Caco-2 (cell line): Measurements from ENCODE around the gene MRPL12. TPM values are rescaled to one million over a fixed set of nuclear protein-coding genes. Genes with fewer than 3 reads are reported as not detected.
A peak's percentile ranks its signal among the peaks of the same experiment; 100 is the strongest.

Experiments used
- BruUV-seq: library from RNA; stranded (reverse); fragments of 400-500 nt; replicated peaks from 2 replicates; lab custom pipeline; 2021; lab: Mats Ljungman, UMichigan
- CTCF ChIA-PET: fragments of 300-600 bp; sonication (Branson Sonifier 250); formaldehyde crosslinking; loops from one replicate; lab custom pipeline; 2022; ENCODE audit warnings: antibody characterized with exemption; lab: Charles Lee
- POLR2A ChIA-PET: fragments of 300-600 bp; sonication (Branson Sonifier 250); formaldehyde crosslinking; loops from one replicate; lab custom pipeline; 2022; ENCODE audit warnings: antibody characterized with exemption; lab: Charles Lee
- DNase-seq, 2 experiments: peaks; one replicate each; pipeline versions ENCODE4 v3.0.0 to v3.0.0-alpha.2; 2020 to 2022
- H3K27me3 ChIP-seq: replicated peaks from 2 replicates; pipeline ENCODE4 v1.6.0; 2011; ENCODE audit warnings: low read length; ENCODE audit not compliant: control insufficient read depth, insufficient read depth
- H3K36me3 ChIP-seq: 2 replicates; pipeline ENCODE4 v1.5.1; 2011; ENCODE audit warnings: low read length; ENCODE audit not compliant: control insufficient read depth, insufficient read depth
- H3K4me1 ChIP-seq: fragments of 250-450 bp; sonication (Bioruptor Pico); 2 replicates; pipeline ENCODE4 v1.5.1; 2020; ENCODE audit warnings: mild to moderate bottlenecking
- H3K4me3 ChIP-seq: 2 replicates; pipeline ENCODE4 v1.5.1; 2011; ENCODE audit warnings: low read depth, mild to moderate bottlenecking, control low read depth, low read length
- H3K9me3 ChIP-seq: fragments of 250-450 bp; sonication (Bioruptor Pico); 2 replicates; pipeline ENCODE4 v1.5.1; 2020; ENCODE audit warnings: mild to moderate bottlenecking, moderate library complexity
- H3K27ac Mint-ChIP-seq: one replicate; pipeline ENCODE4 v1.8.0; 2022; ENCODE audit warnings: mixed read lengths; ENCODE audit not compliant: unreplicated experiment
- H3K27me3 Mint-ChIP-seq: one replicate; pipeline ENCODE4 v1.8.0; 2022; ENCODE audit warnings: mixed read lengths; ENCODE audit not compliant: insufficient read depth, unreplicated experiment
- H3K36me3 Mint-ChIP-seq: one replicate; pipeline ENCODE4 v1.8.0; 2022; ENCODE audit warnings: mild to moderate bottlenecking, mixed read lengths; ENCODE audit not compliant: insufficient read depth, unreplicated experiment
- H3K4me1 Mint-ChIP-seq: one replicate; pipeline ENCODE4 v1.8.0; 2022; ENCODE audit warnings: low read depth, mixed read lengths; ENCODE audit not compliant: unreplicated experiment
- H3K4me3 Mint-ChIP-seq: one replicate; pipeline ENCODE4 v1.8.0; 2022; ENCODE audit warnings: mild to moderate bottlenecking, moderate library complexity, mixed read lengths; ENCODE audit not compliant: unreplicated experiment
- H3K9me3 Mint-ChIP-seq: one replicate; pipeline ENCODE4 v1.8.0; 2022; ENCODE audit warnings: mixed read lengths; ENCODE audit not compliant: unreplicated experiment
- intact Hi-C: fragments of 100-400 bp; cut with micrococcal nuclease; formaldehyde crosslinking; loops from one replicate; pipeline ENCODE4 v1.10.0; 2022; ENCODE audit not compliant: unreplicated experiment
- total RNA-seq: library from RNA; stranded (reverse); gene quantifications from 2 replicates; pipeline ENCODE4 v1.2.3, GENCODE V29; 2022
- TF ChIP-seq, protein P1 (sequence below), 2 experiments: fragments of 200-600 bp in 1 of 2; IDR thresholded peaks; 1 replicate in 1 of 2; 2 replicates in 1 of 2; pipeline versions ENCODE4 v1.5.1 to v1.8.0; 2011 to 2022; ENCODE audit warnings: antibody characterized with exemption in 1 of 2, control low read depth in 1 of 2, inconsistent platforms in 1 of 2, low read depth in 1 of 2, low read length in 1 of 2, mild to moderate bottlenecking in 1 of 2, moderate library complexity in 1 of 2; ENCODE audit not compliant: insufficient read depth in 1 of 2, severe bottlenecking in 1 of 2, unreplicated experiment in 1 of 2

Gene MRPL12
- total RNA-seq, 1 experiment from 2014 or later, result 164 TPM

GRCh38 chr17:81683208-81683583, 20.0 kb upstream of the MRPL12 start:
- DNase-seq, result no peak
- Histone ChIP-seq H3K9me3 (no peaks in the 10 kb centered on the region), H3K4me3 (peak overlapping the region; percentile 89), H3K4me1 (0 out of 2 replicates have a peak, but pooled peaks cover 10% of the 10 kb centered on the region), H3K36me3 (peaks cover 2% of the 10 kb centered on the region), H3K27me3 (no peaks in the 10 kb centered on the region)
- ChIA-PET CTCF (interaction anchor here (1.0 kb wide), 1 partner anchor 19 kb away, joined by 4 read pairs; no protein-coding TSS in a partner anchor), POLR2A (interaction anchor here (0.7 to 1.6 kb wide), 8 partner anchors 15 to 347 kb away, joined by 3 to 45 read pairs (median 5); partner anchors contain the start of genes CCDC137, MCRIP1, MRPL12 and OXLD1)
- Mint-ChIP-seq H3K9me3 (no peaks in the 10 kb centered on the region), H3K27me3 (no peaks in the 10 kb centered on the region), H3K36me3 (peaks cover 35% of the 10 kb centered on the region), H3K27ac (peak overlapping the region; percentile 95), H3K4me3 (peak overlapping the region; percentile 97), H3K4me1 (no peaks in the 10 kb centered on the region)
- BruUV-seq, result no TSS peak
- intact Hi-C loops, result loop anchor here (1.0 kb wide), 1 partner anchor 20 kb away; the partner anchor contains the start of gene MRPL12
- TF ChIP-seq, protein P1, sequence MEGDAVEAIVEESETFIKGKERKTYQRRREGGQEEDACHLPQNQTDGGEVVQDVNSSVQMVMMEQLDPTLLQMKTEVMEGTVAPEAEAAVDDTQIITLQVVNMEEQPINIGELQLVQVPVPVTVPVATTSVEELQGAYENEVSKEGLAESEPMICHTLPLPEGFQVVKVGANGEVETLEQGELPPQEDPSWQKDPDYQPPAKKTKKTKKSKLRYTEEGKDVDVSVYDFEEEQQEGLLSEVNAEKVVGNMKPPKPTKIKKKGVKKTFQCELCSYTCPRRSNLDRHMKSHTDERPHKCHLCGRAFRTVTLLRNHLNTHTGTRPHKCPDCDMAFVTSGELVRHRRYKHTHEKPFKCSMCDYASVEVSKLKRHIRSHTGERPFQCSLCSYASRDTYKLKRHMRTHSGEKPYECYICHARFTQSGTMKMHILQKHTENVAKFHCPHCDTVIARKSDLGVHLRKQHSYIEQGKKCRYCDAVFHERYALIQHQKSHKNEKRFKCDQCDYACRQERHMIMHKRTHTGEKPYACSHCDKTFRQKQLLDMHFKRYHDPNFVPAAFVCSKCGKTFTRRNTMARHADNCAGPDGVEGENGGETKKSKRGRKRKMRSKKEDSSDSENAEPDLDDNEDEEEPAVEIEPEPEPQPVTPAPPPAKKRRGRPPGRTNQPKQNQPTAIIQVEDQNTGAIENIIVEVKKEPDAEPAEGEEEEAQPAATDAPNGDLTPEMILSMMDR (IDR thresholded peaks at IDR 0.05; ENCODE audit: insufficient read depth in 1 of 2, low read depth in 1 of 2, low read length in 1 of 2, severe bottlenecking in 1 of 2, unreplicated experiment in 1 of 2), result no peak

- peak within 1 kb of the TSS; percentile 89 for H3K4me3 ChIP-seq
- peak; percentile 98 to 99 for DNase-seq
- H3K36me3 ChIP-seq, result peaks cover 3% of the 10 kb centered on the region
- Mint-ChIP-seq H3K4me3 (peak within 1 kb of the TSS; percentile 97), H3K36me3 (peaks cover 42% of the 10 kb centered on the region), H3K9me3 (no peaks in the 10 kb centered on the region), H3K4me1 (no peaks in the 10 kb centered on the region), H3K27me3 (no peaks in the 10 kb centered on the region), H3K27ac (peak within 1 kb of the TSS; percentile 95)
- no peaks in the 10 kb centered on the region for H3K9me3 ChIP-seq
- intact Hi-C loops, result loop anchor here (1.0 kb wide), 1 partner anchor 19 kb away; the partner anchor contains the start of gene MRPL12
- TF ChIP-seq, protein P1 (IDR thresholded peaks at IDR 0.05; ENCODE audit: insufficient read depth in 1 of 2, low read depth in 1 of 2, low read length in 1 of 2, severe bottlenecking in 1 of 2, unreplicated experiment in 1 of 2), result no peak
- H3K4me1 ChIP-seq, result 0 out of 2 replicates have a peak, but pooled peaks cover 10% of the 10 kb centered on the region
- H3K27me3 ChIP-seq, result no peaks in the 10 kb centered on the region
- no TSS peak for BruUV-seq
- CTCF ChIA-PET, result interaction anchor here (1.0 kb wide), 1 partner anchor 18 kb away, joined by 4 read pairs; no protein-coding TSS in a partner anchor
- POLR2A ChIA-PET, result interaction anchor here (0.7 to 1.6 kb wide), 8 partner anchors 17 to 347 kb away, joined by 3 to 45 read pairs (median 4); partner anchors contain the start of genes CCDC137, MCRIP1, MRPL12 and OXLD1
These were observed 19.4 kb upstream of the MRPL12 start, which contains the start of the genes ARL16 and HGS for GRCh38 chr17:81683584-81684441. ARL16 (minus strand) TSS chr17:81683797; CDS start chr17:81683753, 44 bp downstream. HGS (plus strand) TSS chr17:81684011; CDS start chr17:81684067, 56 bp downstream.

GRCh38 chr17:81684442-81684911, 18.7 kb upstream of the MRPL12 start:
- peak overlapping the region; percentile 62 for H3K4me3 ChIP-seq
- H3K27me3 Mint-ChIP-seq, result no peaks in the 10 kb centered on the region
- H3K9me3 Mint-ChIP-seq, result no peaks in the 10 kb centered on the region
- 0 out of 2 replicates have a peak, but pooled peaks cover 10% of the 10 kb centered on the region for H3K4me1 ChIP-seq
- peaks cover 47% of the 10 kb centered on the region for H3K36me3 Mint-ChIP-seq
- H3K9me3 ChIP-seq, result no peaks in the 10 kb centered on the region
- H3K36me3 ChIP-seq, result peaks cover 5% of the 10 kb centered on the region
- ChIA-PET CTCF (no interaction called here), POLR2A (interaction anchor here (1.2 to 1.6 kb wide), 3 partner anchors 18 to 149 kb away, joined by 3 to 45 read pairs (median 8); partner anchors contain the start of genes MCRIP1 and MRPL12)
- TF ChIP-seq, protein P1 (IDR thresholded peaks at IDR 0.05; ENCODE audit: insufficient read depth in 1 of 2, low read depth in 1 of 2, low read length in 1 of 2, severe bottlenecking in 1 of 2, unreplicated experiment in 1 of 2), result no peak
- BruUV-seq, result TSS peak; percentile 75
- no peak for DNase-seq
- peak overlapping the region; percentile 97 for H3K4me3 Mint-ChIP-seq
- intact Hi-C loops, result no loop called here
- no peaks in the 10 kb centered on the region for H3K4me1 Mint-ChIP-seq
- no peaks in the 10 kb centered on the region for H3K27me3 ChIP-seq
- peak overlapping the region; percentile 95 for H3K27ac Mint-ChIP-seq
